ENCODE results near the gene SCAI.

DNA sequence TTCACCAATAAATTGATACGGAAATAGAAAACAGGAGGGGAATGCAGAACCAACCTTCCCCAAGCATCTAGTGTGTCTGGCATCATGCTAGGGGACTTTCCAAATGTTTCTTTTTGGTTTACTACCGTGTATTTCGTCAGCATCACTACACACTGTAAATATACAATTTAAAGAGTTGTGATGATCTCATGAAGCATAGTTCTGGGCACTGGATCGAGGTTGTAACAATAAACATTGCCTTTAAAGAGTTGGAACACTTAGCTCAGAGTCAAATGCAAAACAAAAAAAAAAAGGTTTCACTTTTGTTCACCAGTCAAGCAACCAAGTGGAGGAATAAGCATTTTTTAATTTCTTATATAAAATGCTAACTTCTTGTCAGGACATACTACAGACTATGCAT is 2.9 kb upstream of the SCAI start:
- TF ChIP-seq, protein P1, sequence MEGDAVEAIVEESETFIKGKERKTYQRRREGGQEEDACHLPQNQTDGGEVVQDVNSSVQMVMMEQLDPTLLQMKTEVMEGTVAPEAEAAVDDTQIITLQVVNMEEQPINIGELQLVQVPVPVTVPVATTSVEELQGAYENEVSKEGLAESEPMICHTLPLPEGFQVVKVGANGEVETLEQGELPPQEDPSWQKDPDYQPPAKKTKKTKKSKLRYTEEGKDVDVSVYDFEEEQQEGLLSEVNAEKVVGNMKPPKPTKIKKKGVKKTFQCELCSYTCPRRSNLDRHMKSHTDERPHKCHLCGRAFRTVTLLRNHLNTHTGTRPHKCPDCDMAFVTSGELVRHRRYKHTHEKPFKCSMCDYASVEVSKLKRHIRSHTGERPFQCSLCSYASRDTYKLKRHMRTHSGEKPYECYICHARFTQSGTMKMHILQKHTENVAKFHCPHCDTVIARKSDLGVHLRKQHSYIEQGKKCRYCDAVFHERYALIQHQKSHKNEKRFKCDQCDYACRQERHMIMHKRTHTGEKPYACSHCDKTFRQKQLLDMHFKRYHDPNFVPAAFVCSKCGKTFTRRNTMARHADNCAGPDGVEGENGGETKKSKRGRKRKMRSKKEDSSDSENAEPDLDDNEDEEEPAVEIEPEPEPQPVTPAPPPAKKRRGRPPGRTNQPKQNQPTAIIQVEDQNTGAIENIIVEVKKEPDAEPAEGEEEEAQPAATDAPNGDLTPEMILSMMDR (conservative IDR thresholded peaks at IDR 0.05; ENCODE audit: low read length): no peak
- TF ChIP-seq EZH2phosphoT487 (IDR thresholded peaks at IDR 0.05; ENCODE audit: borderline replicate concordance): no peak

All from Loucy (cell line).